Astrocyte of the cerebellum (primary cell): Measurements from ENCODE around the gene MAGEF1.

Source experiments
- DNase-seq: peaks from one replicate; pipeline ENCODE4 v3.0.0-alpha.2; 2011; ENCODE audit warnings: low read depth
- H3K4me3 ChIP-seq: 2 replicates; pipeline ENCODE4 v1.5.1; 2011; ENCODE audit warnings: mild to moderate bottlenecking, low read depth, low read length, moderate library complexity
- CTCF ChIP-seq: IDR thresholded peaks from 2 replicates; pipeline ENCODE4 v1.5.1; 2012; ENCODE audit warnings: low read length, low read depth, moderate library complexity, mild to moderate bottlenecking; ENCODE audit errors: missing control alignments
- in situ Hi-C: cut with HindIII; loops from 2 replicates; pipeline ENCODE4 v1.10.0; 2017; ENCODE audit warnings: low sequenced_read_pairs

MAGEF1 gene

GRCh38 chr3:184748219-184749135, 36.6 kb upstream of the MAGEF1 start:
- DNase-seq = no peak
- TF ChIP-seq CTCF = peak; percentile 57
- in situ Hi-C loops = no loop called here
- H3K4me3 ChIP-seq = no peak overlapping the region

GRCh38 chr3:184746131-184747120, 34.6 kb upstream of the MAGEF1 start:
- in situ Hi-C loops = no loop called here
- no peak for DNase-seq
- no peak for TF ChIP-seq CTCF
- H3K4me3 ChIP-seq = no peak overlapping the region

- in situ Hi-C loops = no loop called here
- no peak for TF ChIP-seq CTCF
Measured at GRCh38 chr3:184745526-184745925, 33.7 kb upstream of the MAGEF1 start.

GRCh38 chr3:184743248-184743647, 31.4 kb upstream of the MAGEF1 start:
- in situ Hi-C loops = no loop called here
- DNase-seq = no peak
- H3K4me3 ChIP-seq = no peak overlapping the region
- TF ChIP-seq CTCF = no peak

More at GRCh38 chr3:184745526-184745925, 33.7 kb upstream of the MAGEF1 start:
- no peak for DNase-seq
- no peak overlapping the region for H3K4me3 ChIP-seq

- in situ Hi-C loops = no loop called here
- no peak overlapping the region for H3K4me3 ChIP-seq
- DNase-seq = no peak
- TF ChIP-seq CTCF = no peak
Measured at GRCh38 chr3:184742676-184743135, 30.8 kb upstream of the MAGEF1 start.
